T-helper 9 cell (primary cell): ENCODE data around the gene PTH2.

Source experiments
- DNase-seq: peaks from one replicate; pipeline ENCODE4 v3.0.0-alpha.2; 2020

The PTH2 gene

DNA sequence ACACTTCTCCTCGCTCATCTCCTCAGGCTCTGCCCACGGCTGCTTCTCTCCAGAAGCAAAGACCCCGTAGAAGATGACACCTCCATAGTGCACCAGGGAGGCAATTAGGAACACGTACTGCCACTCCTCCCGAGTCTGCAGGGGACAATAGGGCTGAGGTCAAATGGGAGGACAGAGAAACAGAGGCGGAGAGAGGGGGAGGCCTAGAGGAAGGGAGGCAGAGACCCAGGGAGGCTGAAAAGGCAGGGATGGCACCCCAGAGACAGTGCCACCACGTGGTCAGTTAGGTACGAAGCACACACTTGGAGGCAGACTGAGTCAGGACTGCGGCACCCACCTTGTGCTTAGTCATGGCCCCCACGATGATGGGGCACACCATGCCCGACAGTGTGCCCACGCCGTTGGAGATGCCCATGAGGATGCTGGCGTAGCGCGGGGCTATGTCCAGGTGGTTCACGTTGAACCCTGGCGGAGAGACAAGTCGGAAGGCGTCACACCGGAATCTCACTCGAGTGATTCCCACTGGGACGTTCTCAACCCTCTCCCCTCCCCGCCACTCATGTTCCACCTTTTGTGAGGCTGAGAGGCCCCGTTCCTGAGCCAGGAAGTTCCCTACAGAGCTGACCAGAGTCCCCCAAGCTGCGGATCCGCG, 7.6 kb upstream of the PTH2 start:
- DNase-seq: no peak

DNA sequence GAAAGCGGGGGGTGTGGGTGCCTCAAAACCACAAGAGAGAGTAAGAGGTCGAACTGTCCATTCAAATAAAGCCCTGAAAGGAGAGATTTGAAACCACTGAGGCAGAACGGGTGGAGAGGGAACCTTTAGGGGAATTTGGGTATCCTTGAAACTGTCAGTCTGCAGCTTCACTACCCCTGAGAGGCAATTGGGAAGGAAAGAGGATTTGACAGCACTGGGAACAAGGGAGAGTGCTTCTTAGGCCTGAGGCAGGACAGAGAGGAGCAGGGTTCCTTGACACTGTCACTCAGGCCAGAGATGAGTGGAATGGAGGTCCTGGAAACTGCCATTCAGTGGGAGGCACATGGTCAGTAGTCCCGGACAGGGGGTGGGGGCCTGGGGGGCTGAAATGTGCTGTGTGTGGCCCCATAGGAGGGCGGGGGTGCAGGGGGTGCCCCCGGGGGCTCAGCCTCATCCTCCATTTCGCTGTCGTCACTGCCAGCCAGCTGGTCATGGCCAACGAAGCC, 7.0 kb upstream of the PTH2 start:
- no peak for DNase-seq

DNA sequence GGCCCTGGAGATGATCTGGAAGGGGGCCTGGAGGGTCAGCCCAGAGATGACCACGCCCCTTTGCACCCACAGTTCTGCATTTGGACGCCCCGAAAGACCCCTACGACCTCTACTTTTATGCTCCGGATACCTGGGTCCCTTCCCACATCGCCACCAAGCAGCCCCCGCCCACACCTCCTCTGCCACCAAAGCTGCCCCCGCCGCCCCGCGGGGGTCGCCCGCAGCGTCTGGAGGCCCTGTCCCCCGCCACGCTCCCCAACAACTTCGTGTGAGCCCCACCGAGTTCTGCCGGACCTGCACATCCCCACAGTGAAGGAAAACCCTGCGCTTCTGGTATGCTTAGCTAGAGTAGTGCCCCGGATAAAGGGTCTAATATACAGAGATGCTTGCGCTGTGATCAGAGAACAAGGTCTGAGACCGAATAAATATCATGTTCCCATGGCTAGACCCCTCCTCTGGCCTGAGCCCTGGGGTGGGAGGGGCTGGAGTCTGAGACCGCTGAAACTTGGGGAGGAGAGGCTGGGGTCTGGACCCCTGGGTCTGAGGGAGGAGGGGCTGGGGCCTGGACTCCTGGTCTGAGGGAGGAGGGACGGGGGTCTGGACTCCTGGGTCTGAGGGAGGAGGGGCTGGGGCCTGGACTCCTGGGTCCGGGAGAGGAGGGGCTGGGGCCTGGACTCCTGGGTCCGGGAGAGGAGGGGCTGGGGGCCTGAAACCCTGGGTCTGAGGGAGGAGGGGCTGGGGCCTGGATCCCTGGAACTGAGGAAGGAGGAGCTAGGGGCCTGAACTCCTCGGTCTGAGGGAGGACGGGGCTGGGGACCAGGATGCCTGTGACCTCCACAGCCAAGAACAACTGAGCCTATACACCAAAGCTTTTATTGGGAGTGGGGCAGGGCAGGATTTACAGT, 5.6 kb upstream of the PTH2 start:
- DNase-seq: no peak

DNA sequence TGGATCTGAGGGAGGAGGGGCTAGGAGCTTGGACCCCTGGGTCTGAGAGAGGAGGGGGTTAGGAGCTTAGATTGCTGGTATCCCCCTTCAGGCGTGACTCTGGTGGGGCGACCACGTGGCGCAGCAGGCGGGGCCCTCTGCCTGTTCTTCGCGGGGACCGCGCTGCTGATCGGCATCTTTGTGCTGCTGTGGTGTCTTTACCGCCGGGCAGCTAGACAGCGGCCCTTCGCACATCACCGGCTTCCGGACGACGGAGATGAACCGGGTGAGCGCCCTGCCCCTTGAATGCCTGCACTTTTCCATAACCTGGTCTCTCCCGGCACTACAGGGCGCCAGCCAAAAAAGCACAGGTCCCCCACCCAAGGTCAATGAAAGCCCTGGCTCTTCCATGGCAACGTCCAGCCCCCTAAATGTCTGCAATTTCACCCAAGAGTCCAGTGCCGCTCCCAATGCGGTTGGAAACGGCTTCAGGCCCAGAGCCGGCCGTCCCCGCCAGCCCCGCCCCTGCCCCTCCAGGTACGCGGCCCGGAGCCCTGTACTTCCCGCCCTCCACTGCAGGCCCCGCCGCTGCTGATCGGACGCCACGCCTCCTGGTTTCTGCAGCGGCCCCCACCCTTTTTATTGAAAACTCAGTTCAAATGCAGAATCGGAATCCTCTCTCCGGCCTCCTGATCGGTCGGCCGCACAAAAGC, 4.8 kb upstream of the PTH2 start:
- no peak for DNase-seq

- DNase-seq: no peak
Observed at GRCh38 chr19:49427339-49427738, 4.1 kb upstream of the PTH2 start.

GRCh38 chr19:49425922-49426592, 2.8 kb upstream of the PTH2 start:
- DNase-seq: no peak

GRCh38 chr19:49425178-49425577, 1.9 kb upstream of the PTH2 start, which contains the start of gene GFY:
Gene GFY (plus strand): TSS chr19:49425388. CDS start chr19:49426431, 1,043 bp downstream.
- no peak for DNase-seq

GRCh38 chr19:49423985-49424303, 703 bp upstream of the PTH2 start:
- DNase-seq: no peak

GRCh38 chr19:49422407-49423070, 702 bp downstream of the PTH2 start:
- peak; percentile 51 for DNase-seq

DNA sequence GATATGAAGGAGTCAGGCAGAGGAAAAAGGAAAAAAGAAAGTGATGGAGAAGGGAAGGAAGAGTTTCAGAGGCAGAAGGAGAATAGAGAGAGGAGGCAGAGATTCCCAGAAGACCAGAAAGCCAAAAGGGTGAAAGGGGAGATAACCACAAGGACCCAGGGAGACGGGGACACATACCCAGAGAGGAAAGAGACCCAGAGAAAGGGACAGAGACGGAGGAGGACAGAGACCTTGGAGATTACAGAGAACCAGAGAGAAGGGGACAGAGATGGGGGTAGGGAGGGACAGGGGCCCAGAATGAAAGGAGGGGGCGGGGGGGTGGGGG, 1.4 kb downstream of the PTH2 start:
- no peak for DNase-seq

- DNase-seq: no peak
Observed at GRCh38 chr19:49421039-49421877, 2.0 kb downstream of the PTH2 start.

GRCh38 chr19:49420227-49420626, 3.0 kb downstream of the PTH2 start:
- no peak for DNase-seq

DNA sequence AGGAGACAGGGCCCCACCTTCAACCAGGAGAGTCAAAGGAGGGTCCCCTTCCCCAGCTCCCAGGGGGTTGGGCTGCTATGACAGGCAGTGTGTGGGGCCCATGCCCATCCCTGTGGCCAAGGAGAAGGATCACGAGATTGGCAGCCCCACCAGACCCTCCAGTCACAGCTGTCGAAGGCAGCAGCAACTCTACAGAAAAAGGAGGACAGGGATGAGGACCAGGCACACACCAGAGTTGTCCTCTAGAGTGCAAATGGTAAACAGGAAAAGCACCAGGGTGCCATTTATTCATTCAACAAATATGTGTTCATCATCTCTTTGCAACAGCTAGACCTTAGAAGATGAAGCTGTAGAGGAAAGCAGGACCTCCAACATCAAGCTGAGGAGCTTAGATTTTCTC, 4.1 kb downstream of the PTH2 start:
- DNase-seq: no peak

- DNase-seq: no peak
Observed at GRCh38 chr19:49418511-49418910, 4.7 kb downstream of the PTH2 start.

DNA sequence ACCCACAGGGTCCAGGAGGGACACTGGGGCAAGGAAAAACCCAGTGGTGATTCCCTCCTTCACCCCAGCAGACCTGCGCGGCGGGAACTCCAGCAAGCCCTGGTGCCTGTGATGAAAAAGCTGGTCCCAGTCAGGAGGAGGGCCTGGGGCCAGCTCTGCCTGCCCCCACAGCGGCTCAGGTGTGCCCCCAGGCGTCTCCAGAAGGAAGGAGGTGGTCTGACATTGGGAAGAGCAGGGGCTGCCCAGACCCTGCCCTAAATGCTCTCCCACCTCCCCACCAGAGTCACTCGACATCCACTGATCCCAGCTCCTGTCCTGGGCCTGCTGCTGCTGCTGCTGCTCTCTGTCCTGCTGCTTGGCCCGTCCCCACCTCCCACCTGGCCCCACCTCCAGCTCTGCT, 6.2 kb downstream of the PTH2 start:
- no peak for DNase-seq

DNA sequence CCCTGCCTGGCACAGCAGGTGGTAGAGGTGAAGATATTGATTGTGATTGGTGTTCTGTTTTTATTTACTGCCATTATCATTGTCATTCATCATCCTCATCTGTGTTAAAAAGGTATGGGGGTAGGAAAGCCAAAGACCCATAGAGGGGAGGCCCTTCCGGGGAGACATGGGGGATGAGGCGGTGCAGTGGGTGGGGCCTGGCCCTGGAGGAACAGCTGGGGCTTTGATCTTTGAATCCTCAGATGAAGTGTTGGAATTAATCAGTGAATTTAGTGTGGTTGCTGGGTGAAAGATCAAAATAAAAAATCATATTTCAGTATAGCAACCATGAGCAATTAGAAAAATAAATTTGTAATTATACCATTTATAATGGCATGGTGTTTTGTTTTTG, 7.4 kb downstream of the PTH2 start:
- no peak for DNase-seq

GRCh38 chr19:49415102-49415809, 8.0 kb downstream of the PTH2 start:
- no peak for DNase-seq

- DNase-seq: no peak
Observed at GRCh38 chr19:49414256-49414655, 9.0 kb downstream of the PTH2 start.

DNA sequence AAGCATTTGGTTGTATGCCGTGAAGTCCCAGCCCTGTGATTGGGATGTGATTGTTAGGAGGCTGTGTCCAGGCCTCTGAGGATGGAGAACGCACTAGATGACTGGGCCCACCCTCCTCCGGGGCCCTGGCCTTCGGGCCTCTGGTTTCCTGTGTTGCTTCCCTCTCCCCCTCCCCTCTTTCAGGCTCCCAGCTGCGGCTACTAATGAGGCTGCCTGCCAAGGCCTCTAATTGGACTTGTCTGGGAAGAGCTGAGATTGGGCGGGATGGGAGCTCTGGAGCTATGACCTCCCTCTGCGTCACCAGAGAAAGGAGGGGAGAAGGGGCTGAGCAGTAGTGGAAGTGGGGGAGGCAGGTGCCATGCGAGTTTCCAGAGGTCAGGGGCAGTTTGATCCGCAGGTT, 9.9 kb downstream of the PTH2 start:
- DNase-seq: no peak

GRCh38 chr19:49411681-49412326, 11.4 kb downstream of the PTH2 start:
- DNase-seq: no peak
